Gastrocnemius medialis (tissue), 4 donors: ENCODE measurements around the gene MEOX1. TPM values are rescaled to one million over a fixed set of nuclear protein-coding genes. Genes with fewer than 3 reads are reported as not detected.

Experiments used
- ATAC-seq, 2 donors: fragments of 150-250 bp; one replicate each; pipeline ENCODE4 v1.9.1; 2016
- DNase-seq, 2 donors: peaks; one replicate each; pipeline ENCODE4 v3.0.0-alpha.2; 2019
- H3K27ac ChIP-seq, 4 donors: fragments of 200-600 bp; sonication (generic); 1 replicate in 1 of 4; 2 replicates in 3 of 4; pipeline ENCODE4 v1.5.1; 2016 to 2018; ENCODE audit warnings: mild to moderate bottlenecking in 2 of 4, moderate library complexity in 1 of 4
- H3K27me3 ChIP-seq, 3 donors: fragments of 200-600 bp; sonication (generic) in 2 of 3; 1 replicate in 1 of 3; 2 replicates in 2 of 3; pipeline versions ENCODE4 v1.5.1 to v1.6.0; 2016 to 2019; ENCODE audit warnings: mild to moderate bottlenecking in 1 of 3, moderate library complexity in 1 of 3
- H3K36me3 ChIP-seq, 2 donors: fragments of 200-600 bp; sonication (generic) in 1 of 2; one replicate each; pipeline ENCODE4 v1.5.1; 2017 to 2018
- H3K4me1 ChIP-seq, 2 donors: fragments of 200-600 bp; sonication (generic) in 1 of 2; one replicate each; pipeline ENCODE4 v1.5.1; 2016 to 2017; ENCODE audit warnings: mild to moderate bottlenecking in 2 of 2
- H3K4me3 ChIP-seq, 4 donors: fragments of 200-600 bp; sonication (generic) in 3 of 4; 1 replicate in 1 of 4; 2 replicates in 3 of 4; pipeline ENCODE4 v1.5.1; 2016 to 2019; ENCODE audit warnings: mild to moderate bottlenecking in 2 of 4
- H3K9me3 ChIP-seq, 3 donors: fragments of 200-600 bp; sonication (generic) in 2 of 3; 1 replicate in 1 of 3; 2 replicates in 2 of 3; pipeline ENCODE4 v1.5.1; 2016 to 2019
- CTCF ChIP-seq, 5 experiments: fragments of 450-650 bp in 3 of 5; fragments of 200-600 bp in 2 of 5; sonication (generic) in 2 of 5; IDR thresholded peaks in 4 of 5; conservative IDR thresholded peaks in 1 of 5; 1 replicate in 4 of 5; 2 replicates in 1 of 5; pipeline ENCODE4 v1.5.1; 2016 to 2019; ENCODE audit warnings: antibody characterized with exemption in 5 of 5, mild to moderate bottlenecking in 3 of 5, moderate library complexity in 3 of 5
- POLR2A ChIP-seq, 2 donors: fragments of 450-650 bp; IDR thresholded peaks; one replicate each; pipeline ENCODE4 v1.6.1; 2017; ENCODE audit warnings: antibody characterized with exemption in 2 of 2, mild to moderate bottlenecking in 2 of 2, moderate library complexity in 2 of 2
- in situ Hi-C, 4 donors: fragments of 200-750 bp; cut with MboI; loops; one replicate each; pipeline versions ENCODE4 v1.15.0 to v1.8.0; 2017; ENCODE audit warnings: low sequenced_read_pairs in 4 of 4
- intact Hi-C: fragments of 100-400 bp; cut with DNase I; formaldehyde crosslinking; loops from one replicate; pipeline ENCODE4 v1.15.1; 2023; ENCODE audit warnings: low total_unique reads
- total RNA-seq, 4 donors: library from RNA; depleted of rRNA; stranded (reverse); fragments of >200 nt; gene quantifications; one replicate each; pipeline versions ENCODE4 v1.1.0 to v1.2.3, GENCODE V29; 2016

Gene MEOX1
- total RNA-seq, 4 donors from 2014 or later, result 4.0 to 12.2 (median 8.8) TPM

GRCh38 chr17:43620581-43620980 is 41.1 kb downstream of the MEOX1 start:
- no peak for DNase-seq

GRCh38 chr17:43620147-43620546 is 41.6 kb downstream of the MEOX1 start:
- in situ Hi-C loops, result no loop called here
- no peak for DNase-seq
- H3K9me3 ChIP-seq, result no peaks in the 10 kb centered on the region
- no peak overlapping the region for H3K27ac ChIP-seq
- intact Hi-C loops, result no loop called here
- no peak for TF ChIP-seq POLR2A (IDR thresholded peaks at IDR 0.05)
- TF ChIP-seq CTCF (IDR thresholded peaks at IDR 0.05 in 4 of 5, conservative IDR thresholded peaks at IDR 0.05 in 1 of 5), result no peak
- no peaks in the 10 kb centered on the region for H3K36me3 ChIP-seq
- no peaks in the 10 kb centered on the region for H3K27me3 ChIP-seq
- ATAC-seq, result no peak
- H3K4me3 ChIP-seq, result no peak overlapping the region
- H3K4me1 ChIP-seq, result no peaks in the 10 kb centered on the region

More at GRCh38 chr17:43620581-43620980, 41.1 kb downstream of the MEOX1 start:
- Histone ChIP-seq H3K9me3 (no peaks in the 10 kb centered on the region), H3K4me1 (no peaks in the 10 kb centered on the region), H3K4me3 (no peak overlapping the region), H3K27ac (no peak overlapping the region), H3K36me3 (no peaks in the 10 kb centered on the region), H3K27me3 (no peaks in the 10 kb centered on the region)
- in situ Hi-C loops (no loop called here), intact Hi-C loops (no loop called here)
- TF ChIP-seq POLR2A (IDR thresholded peaks at IDR 0.05) (no peak), CTCF (IDR thresholded peaks at IDR 0.05 in 4 of 5, conservative IDR thresholded peaks at IDR 0.05 in 1 of 5) (no peak)
- no peak for ATAC-seq

- intact Hi-C loops (no loop called here), in situ Hi-C loops (no loop called here)
- no peak overlapping the region for H3K27ac ChIP-seq
- H3K9me3 ChIP-seq, result no peaks in the 10 kb centered on the region
- H3K27me3 ChIP-seq, result no peaks in the 10 kb centered on the region
- no peak overlapping the region for H3K4me3 ChIP-seq
- ATAC-seq, result no peak
- no peaks in the 10 kb centered on the region for H3K36me3 ChIP-seq
- no peaks in the 10 kb centered on the region for H3K4me1 ChIP-seq
- DNase-seq, result no peak
- TF ChIP-seq CTCF (IDR thresholded peaks at IDR 0.05 in 4 of 5, conservative IDR thresholded peaks at IDR 0.05 in 1 of 5) (no peak), POLR2A (IDR thresholded peaks at IDR 0.05) (no peak)
Measured at GRCh38 chr17:43619705-43620104, 42.0 kb downstream of the MEOX1 start.

- in situ Hi-C loops (no loop called here), intact Hi-C loops (no loop called here)
- Histone ChIP-seq H3K9me3 (no peaks in the 10 kb centered on the region), H3K4me1 (no peaks in the 10 kb centered on the region), H3K36me3 (no peaks in the 10 kb centered on the region), H3K27ac (no peak overlapping the region), H3K4me3 (no peak overlapping the region), H3K27me3 (no peaks in the 10 kb centered on the region)
- TF ChIP-seq POLR2A (IDR thresholded peaks at IDR 0.05), result no peak
- no peak for TF ChIP-seq CTCF (IDR thresholded peaks at IDR 0.05 in 4 of 5, conservative IDR thresholded peaks at IDR 0.05 in 1 of 5)
- ATAC-seq (no peak), DNase-seq (no peak)
Measured at GRCh38 chr17:43618276-43618675, 43.4 kb downstream of the MEOX1 start.

- DNase-seq (no peak), ATAC-seq (no peak)
- H3K4me1 ChIP-seq, result no peaks in the 10 kb centered on the region
- no peaks in the 10 kb centered on the region for H3K27me3 ChIP-seq
- TF ChIP-seq CTCF (IDR thresholded peaks at IDR 0.05 in 4 of 5, conservative IDR thresholded peaks at IDR 0.05 in 1 of 5), result no peak
- TF ChIP-seq POLR2A (IDR thresholded peaks at IDR 0.05), result no peak
- intact Hi-C loops (no loop called here), in situ Hi-C loops (no loop called here)
- H3K27ac ChIP-seq, result no peak overlapping the region
- H3K4me3 ChIP-seq, result no peak overlapping the region
- H3K9me3 ChIP-seq, result no peaks in the 10 kb centered on the region
- no peaks in the 10 kb centered on the region for H3K36me3 ChIP-seq
Measured at GRCh38 chr17:43616852-43617251, 44.9 kb downstream of the MEOX1 start.
